Measurements from ENCODE around the gene CBX1. TPM values are rescaled to one million over a fixed set of nuclear protein-coding genes. Genes with fewer than 3 reads are reported as not detected.

The CBX1 gene
- total RNA-seq, 1 donor from 2014 or later: 43.5 TPM

DNA sequence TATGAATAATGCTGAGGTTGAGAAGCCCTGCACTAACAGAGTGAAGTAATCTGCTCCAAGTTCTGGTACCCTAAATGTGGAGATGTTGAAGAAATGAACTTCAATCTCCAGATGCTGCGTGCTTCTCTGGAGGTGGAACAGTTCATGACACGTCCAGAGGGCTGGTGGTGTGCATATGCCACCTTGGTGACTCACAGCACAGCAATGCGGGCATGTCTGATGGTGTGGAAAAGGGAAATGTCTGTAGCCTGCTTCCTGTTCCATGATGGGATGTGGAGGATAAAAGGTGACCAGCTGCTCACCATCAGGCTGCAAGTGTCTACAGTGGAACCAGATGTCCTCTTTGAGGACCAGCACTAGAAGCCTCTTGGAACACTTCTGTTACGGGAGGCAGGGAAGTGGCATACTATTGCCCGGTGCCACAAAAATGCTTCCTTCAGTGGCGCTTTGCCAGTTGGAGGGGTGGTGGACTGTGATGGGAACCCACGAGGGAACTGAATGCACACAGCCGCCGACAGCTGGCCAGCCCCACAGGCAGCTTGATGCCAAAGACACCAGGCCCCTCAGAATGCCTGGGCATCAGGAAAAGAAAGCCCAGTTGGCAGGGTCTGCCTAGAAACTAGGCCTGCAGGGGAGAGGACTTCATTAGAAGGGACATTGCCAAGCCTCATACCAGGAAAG lies 26.2 kb upstream of the CBX1 start:
- H3K9me3 ChIP-seq: no peaks in the 10 kb centered on the region
- no peak overlapping the region for H3K27ac ChIP-seq
- DNase-seq (ENCODE audit: extremely low spot score in 2 of 2): no peak
- peaks cover 0 to 6% of the 10 kb centered on the region in 2 donors for H3K36me3 ChIP-seq
- no peak overlapping the region for H3K4me3 ChIP-seq
- intact Hi-C loops (cut with DNase I): no loop called here
- H3K4me1 ChIP-seq: no peaks in the 10 kb centered on the region
- H3K27me3 ChIP-seq: no peaks in the 10 kb centered on the region
- TF ChIP-seq POLR2A (IDR thresholded peaks at IDR 0.05): no peak
- TF ChIP-seq, protein P1, sequence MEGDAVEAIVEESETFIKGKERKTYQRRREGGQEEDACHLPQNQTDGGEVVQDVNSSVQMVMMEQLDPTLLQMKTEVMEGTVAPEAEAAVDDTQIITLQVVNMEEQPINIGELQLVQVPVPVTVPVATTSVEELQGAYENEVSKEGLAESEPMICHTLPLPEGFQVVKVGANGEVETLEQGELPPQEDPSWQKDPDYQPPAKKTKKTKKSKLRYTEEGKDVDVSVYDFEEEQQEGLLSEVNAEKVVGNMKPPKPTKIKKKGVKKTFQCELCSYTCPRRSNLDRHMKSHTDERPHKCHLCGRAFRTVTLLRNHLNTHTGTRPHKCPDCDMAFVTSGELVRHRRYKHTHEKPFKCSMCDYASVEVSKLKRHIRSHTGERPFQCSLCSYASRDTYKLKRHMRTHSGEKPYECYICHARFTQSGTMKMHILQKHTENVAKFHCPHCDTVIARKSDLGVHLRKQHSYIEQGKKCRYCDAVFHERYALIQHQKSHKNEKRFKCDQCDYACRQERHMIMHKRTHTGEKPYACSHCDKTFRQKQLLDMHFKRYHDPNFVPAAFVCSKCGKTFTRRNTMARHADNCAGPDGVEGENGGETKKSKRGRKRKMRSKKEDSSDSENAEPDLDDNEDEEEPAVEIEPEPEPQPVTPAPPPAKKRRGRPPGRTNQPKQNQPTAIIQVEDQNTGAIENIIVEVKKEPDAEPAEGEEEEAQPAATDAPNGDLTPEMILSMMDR (IDR thresholded peaks at IDR 0.05): no peak

- intact Hi-C loops (cut with DNase I): no loop called here
- Histone ChIP-seq H3K9me3 (no peaks in the 10 kb centered on the region), H3K4me1 (no peaks in the 10 kb centered on the region), H3K4me3 (no peak overlapping the region), H3K27ac (no peak overlapping the region), H3K36me3 (peaks cover 0 to 17% of the 10 kb centered on the region in 2 donors), H3K27me3 (no peaks in the 10 kb centered on the region)
- DNase-seq (ENCODE audit: extremely low spot score in 2 of 2): no peak
- TF ChIP-seq POLR2AphosphoS5 (IDR thresholded peaks at IDR 0.05; ENCODE audit: insufficient read depth in 1 of 2, low read depth in 1 of 2) (no peak), POLR2A (IDR thresholded peaks at IDR 0.05) (no peak)
- TF ChIP-seq, protein P1 (IDR thresholded peaks at IDR 0.05): no peak
Measured at GRCh38 chr17:48126532-48126850, 25.2 kb upstream of the CBX1 start.

GRCh38 chr17:48125829-48126531 lies 24.7 kb upstream of the CBX1 start:
- no peaks in the 10 kb centered on the region for H3K4me1 ChIP-seq
- peaks cover 0 to 22% of the 10 kb centered on the region in 2 donors for H3K36me3 ChIP-seq
- intact Hi-C loops (cut with DNase I): no loop called here
- H3K27me3 ChIP-seq: no peaks in the 10 kb centered on the region
- H3K9me3 ChIP-seq: no peaks in the 10 kb centered on the region
- H3K4me3 ChIP-seq: no peak overlapping the region
- H3K27ac ChIP-seq: no peak overlapping the region
- no peak for TF ChIP-seq POLR2AphosphoS5 (IDR thresholded peaks at IDR 0.05; ENCODE audit: insufficient read depth in 1 of 2, low read depth in 1 of 2)
- TF ChIP-seq, protein P1 (IDR thresholded peaks at IDR 0.05): no peak
- no peak for TF ChIP-seq POLR2A (IDR thresholded peaks at IDR 0.05)
- DNase-seq (ENCODE audit: extremely low spot score in 2 of 2): no peak

DNA sequence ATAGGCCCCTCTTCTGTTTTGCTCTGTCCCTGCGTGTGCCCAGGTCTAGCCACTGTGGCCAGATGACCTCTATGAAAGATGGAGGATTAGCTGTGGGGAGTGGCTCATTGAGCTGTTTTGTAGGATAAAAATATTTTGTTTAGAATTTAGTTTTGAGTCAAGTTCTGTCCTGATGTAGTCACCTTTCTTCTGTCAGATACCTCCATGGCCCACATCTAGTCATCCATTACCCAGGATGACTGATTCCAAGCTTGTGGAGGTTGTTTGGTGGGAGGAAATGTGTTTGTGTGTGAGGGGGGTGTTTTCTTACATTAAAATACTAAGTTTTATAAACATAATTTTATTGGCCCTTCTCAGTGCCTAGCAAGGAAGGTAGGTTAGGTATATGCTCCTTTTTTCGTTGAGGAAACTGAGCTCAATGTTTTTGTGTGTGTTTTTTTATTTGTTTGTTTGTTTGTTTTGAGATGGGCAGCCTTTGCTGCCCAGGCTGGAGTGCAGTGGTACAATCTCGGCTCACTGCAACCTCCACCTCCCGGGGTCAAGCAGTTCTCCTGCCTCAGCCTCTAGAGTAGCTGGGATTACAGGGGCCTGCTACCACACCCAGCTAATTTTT lies 22.6 kb upstream of the CBX1 start:
- intact Hi-C loops (cut with DNase I): loop anchor here (5.0 kb wide), 1 partner anchor 102 kb away; no protein-coding TSS in a partner anchor

More for the DNA sequence above, 22.6 kb upstream of the CBX1 start:
- DNase-seq (ENCODE audit: extremely low spot score in 2 of 2): no peak
- H3K9me3 ChIP-seq: no peaks in the 10 kb centered on the region
- H3K4me3 ChIP-seq: no peak overlapping the region
- TF ChIP-seq POLR2AphosphoS5 (IDR thresholded peaks at IDR 0.05; ENCODE audit: insufficient read depth in 1 of 2, low read depth in 1 of 2) (no peak), POLR2A (IDR thresholded peaks at IDR 0.05) (no peak)
- TF ChIP-seq, protein P1 (IDR thresholded peaks at IDR 0.05): no peak
- no peaks in the 10 kb centered on the region for H3K4me1 ChIP-seq
- H3K27ac ChIP-seq: no peak overlapping the region
- no peaks in the 10 kb centered on the region for H3K27me3 ChIP-seq
- peaks cover 0 to 33% of the 10 kb centered on the region in 2 donors for H3K36me3 ChIP-seq

All from vagina (tissue), 2 donors.